HG02623 (cell line): ENCODE data around the gene ANGEL1.
A peak's percentile ranks its signal among the peaks of the same experiment; 100 is the strongest.

Source experiments
- ATAC-seq: cut with Tn5 transposase; IDR thresholded peaks from one replicate; pipeline ENCODE4 v1.9.1; 2021; ENCODE audit warnings: moderate library complexity; ENCODE audit not compliant: unreplicated experiment

The ANGEL1 gene

GRCh38 chr14:76826122-76826521, 13.4 kb upstream of the ANGEL1 start, which contains the start of gene LRRC74A:
Gene LRRC74A, plus strand, starts transcription at chr14:76826408. Its CDS starts 290 bp downstream, at chr14:76826698.
- no peak for ATAC-seq

DNA sequence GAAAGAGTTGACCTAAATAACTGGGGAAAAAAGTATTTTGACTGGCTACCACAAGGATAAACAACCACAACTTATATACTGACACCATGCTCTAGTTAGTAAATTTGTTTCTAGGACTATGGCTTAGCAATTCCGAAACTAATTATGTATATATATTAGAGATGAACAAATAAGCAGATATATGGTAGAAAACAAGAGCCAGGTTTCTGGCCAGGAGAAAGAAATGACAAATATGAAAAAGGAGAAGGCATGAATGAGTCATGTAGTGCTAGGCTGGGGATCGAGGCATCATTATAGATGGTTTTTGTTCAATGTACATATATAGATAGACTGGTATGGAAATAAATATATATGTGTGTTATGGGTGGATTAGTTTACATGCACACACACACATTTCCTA, 8.0 kb upstream of the ANGEL1 start:
- ATAC-seq: no peak

GRCh38 chr14:76814726-76815645, 2.3 kb upstream of the ANGEL1 start:
- ATAC-seq: no peak

DNA sequence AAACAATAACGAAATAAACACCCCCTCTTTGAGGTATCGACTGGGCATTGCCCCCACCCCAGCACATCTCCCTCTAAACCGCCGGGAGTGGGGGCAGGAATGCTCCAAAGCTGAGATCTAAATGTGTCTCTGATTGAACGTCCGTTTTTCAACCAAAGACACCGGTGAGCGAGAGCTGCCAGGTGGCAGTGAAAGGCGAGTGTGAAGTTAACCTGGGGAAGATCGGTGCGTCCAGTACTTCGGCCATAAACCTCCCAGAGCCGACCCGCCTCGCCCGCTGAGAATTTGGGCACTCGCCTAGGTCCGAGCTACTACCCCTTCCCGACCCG, 625 bp downstream of the ANGEL1 start:
- peak; percentile 14 for ATAC-seq

GRCh38 chr14:76811561-76811960, 1.1 kb downstream of the ANGEL1 start:
- no peak for ATAC-seq

- ATAC-seq: no peak
Observed at GRCh38 chr14:76810953-76811400, 1.7 kb downstream of the ANGEL1 start.

DNA sequence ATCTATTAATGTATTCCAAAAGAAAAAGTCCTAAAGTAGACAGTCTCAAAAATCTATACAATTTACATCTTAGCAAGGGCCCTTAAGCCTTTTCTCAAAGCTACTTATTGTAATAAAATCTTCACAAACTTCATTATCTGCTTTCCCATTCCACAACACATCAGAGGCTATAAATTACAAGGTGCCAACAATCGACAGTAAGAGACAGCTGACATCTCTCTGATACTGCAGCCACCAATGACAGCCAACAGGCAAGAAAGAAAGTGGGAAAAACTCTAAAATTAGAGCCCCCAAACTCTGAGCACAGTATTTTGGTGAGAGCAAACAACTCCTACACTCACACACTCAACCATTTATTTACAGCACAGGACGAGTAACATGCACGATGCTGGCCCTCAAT, 2.2 kb downstream of the ANGEL1 start:
- ATAC-seq: no peak

DNA sequence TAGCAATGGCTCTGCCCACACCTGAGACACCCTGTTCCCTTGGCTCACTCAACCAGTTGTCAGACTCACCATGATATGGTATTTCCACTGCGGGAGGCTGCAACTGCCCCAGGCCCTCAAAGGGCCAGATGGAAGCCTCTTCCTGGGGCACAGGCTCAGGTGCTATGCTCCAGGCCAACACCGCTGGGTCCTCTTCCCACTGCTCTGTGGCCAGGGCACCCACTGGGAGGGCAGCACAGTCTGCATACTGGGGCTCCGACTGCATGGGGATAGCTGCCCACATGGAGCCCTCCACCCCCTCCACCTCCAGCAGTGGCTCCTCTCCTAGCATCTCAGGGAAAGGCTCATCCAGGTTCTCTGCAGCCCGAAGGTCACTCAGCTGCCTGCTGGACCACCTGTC, 3.7 kb downstream of the ANGEL1 start:
- ATAC-seq: no peak

DNA sequence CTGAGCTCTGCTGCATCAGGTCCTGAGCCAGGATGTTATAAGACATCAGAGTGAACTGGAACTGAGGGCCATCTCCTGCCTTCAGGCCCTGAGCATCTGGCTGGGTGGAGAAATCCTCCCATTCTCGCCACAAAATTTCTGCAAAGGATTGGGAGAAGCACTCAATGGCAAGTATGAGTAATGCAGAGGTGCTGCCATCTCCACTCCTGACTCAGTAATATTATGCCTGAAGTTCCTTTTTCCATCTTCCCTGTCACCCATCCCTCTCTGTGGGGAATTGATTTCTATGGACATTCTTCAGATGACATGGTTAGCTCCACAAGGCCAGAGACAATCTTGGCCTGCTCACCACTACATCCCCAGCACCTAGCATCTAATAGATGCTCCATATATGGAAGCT, 4.7 kb downstream of the ANGEL1 start:
- no peak for ATAC-seq

DNA sequence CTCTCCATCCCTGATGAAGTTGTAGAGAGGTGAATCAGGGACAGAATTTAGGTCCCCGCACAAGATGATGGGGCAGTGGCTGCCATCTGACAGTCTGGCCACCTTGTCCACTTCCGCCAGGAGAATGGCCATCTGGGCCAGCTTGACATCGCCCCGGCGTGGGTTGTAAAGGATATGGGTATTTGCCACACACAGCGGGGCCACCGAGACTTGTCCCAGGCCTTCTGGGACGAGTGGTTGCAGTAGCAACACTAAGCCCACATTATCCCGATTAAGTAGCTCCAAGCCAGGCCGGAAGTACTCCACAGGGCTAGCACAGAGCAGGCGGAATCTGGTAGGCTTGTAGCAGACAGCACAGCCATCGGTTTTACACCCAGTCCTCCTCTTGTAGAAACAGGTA, 6.2 kb downstream of the ANGEL1 start:
- no peak for ATAC-seq

- no peak for ATAC-seq
Observed at GRCh38 chr14:76793956-76794355, 18.7 kb downstream of the ANGEL1 start.

DNA sequence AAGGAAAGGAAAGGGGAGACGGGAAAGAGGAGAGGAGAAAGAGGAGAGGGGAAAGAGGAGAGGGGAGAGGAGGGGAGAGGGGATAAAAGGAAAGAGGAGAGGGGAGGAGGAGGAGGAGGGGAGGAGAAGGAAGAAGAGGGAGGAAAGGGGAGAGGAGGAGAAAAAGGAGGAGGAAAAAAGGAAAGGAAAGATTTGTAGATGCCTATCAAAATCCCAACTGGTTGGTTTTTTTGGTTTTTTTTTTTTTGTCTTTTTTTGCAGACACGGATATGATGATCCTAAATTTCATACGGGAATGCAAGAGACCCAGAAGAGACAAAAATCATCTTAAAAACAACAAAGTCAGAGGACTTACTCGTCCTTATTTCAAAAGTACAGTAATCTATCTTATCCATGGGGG, 19.4 kb downstream of the ANGEL1 start:
- ATAC-seq: no peak

GRCh38 chr14:76792422-76792821, 20.3 kb downstream of the ANGEL1 start:
- no peak for ATAC-seq

DNA sequence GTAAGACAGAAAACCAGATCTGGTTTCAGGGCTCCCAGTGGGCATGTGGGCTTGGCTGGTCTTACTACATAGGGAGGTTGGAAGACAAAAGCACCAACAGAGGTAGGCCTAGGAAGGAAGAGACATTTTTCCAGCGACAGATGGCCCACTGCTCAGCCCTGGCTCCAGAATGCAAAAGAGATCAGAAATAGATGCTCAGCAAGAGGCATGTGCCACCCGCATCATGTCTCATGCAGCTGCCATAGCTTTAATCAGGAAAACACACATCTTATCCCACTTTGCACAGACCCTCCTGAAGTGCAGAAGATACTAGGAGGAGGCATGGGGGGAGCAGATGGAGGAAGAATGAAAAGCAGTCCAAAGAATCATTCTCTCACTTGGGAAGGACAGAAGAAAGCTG, 26.1 kb downstream of the ANGEL1 start:
- ATAC-seq: no peak

DNA sequence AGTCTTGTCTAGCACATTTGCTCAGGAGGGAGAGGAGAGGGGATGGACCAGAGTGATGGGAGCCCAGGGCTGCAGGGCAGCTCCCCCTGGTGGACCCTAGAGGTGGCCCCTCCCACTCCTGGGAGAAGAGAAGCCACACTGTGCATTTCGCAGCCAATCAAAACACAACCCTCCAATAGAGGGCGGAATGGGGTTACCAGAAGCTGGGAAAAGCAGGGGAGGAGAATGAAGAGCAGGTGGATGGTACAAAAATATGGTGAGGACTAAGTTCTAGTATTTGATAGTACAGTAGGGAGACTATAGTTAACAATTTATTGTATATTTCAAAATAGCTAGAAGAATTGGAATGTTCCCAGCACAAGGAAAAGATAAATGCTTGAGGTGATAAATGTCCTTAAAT, 27.8 kb downstream of the ANGEL1 start:
- peak; percentile 53 for ATAC-seq

DNA sequence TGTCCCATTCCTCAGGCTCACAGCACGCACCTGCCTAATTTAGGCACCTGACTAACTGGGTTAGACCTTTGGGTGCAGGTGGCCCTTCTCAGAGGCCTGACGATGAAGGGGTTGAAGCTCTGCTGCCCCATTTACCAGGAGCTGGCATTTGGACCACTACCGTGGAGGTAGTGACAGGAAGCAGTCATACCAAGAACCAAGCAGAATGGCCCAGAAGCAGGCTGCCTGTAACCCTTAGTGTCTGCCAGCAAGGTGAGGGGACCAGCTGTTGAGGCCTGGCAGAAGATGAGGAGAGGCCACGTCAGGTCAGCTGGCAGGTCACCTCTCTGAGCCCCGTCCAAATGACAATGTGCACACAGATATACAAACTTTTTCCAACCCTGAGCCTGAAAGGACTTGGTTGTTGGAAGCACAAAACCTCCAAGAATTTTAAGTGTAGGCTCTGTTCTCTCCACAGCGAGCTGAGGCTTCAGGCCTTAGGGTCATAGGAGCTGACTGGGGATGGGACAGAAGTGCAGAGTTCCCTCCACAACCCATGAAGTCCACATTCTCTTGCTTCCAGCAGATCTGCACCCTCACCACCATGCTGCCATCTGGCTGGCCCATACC, 28.3 kb downstream of the ANGEL1 start:
- no peak for ATAC-seq

- ATAC-seq: no peak
Observed at GRCh38 chr14:76782885-76783566, 29.7 kb downstream of the ANGEL1 start.

DNA sequence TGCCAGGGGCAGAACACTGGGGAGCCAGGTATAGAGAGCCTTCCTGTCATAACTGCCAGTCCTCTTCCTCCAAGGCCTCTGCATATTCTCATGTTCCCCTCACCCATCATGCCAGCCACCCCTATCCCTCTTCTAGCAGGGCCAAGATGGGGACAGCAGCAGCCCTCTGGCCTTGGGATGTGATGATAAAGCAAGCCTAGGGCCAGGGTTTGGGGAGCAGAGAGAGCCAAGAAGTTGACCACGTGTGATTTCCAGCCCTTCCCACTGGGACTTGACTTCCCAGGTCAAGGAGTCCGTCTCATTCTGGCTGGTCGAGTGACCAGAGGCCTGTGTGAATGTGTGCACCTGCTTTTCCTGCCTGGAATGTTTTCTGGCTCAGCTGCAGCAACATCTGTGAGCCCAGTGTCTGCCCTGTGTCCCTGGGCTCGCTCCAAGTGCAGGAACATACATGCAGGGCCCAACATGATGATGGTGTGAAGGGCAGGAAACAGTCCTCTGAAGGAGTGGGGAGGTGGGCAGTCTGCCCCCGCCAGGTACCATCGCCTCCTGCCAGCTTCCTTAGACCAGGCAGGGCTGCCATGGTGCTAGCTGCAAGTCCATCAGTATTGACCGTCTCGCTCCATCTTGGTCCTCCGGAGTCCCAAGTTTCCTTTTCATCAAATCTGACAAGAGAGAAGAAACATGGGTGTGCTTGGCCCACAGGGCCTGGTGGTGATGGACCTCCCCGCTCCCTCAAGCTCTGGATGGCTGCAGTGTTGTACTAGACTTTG, 30.4 kb downstream of the ANGEL1 start:
- ATAC-seq: no peak

DNA sequence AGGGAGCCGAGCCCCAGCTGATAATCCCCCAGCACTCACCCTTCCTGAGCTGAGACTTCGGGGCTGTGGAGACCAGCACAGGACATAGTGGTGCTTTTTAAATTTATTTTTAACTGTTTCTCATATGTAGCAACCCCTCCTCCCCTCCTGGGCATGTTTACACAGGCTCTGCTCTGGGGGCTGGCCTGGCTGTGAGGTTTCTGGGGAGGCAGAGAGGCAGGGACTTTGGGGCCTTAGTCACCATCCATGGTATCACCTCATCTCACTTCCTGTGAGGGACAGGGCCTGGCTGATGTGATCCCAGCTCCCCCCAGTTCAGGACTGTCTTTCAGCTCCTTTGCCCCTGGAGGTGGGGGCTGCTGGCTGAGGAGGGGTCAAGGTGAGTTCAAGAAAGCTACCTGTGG, 31.0 kb downstream of the ANGEL1 start:
- ATAC-seq: no peak

DNA sequence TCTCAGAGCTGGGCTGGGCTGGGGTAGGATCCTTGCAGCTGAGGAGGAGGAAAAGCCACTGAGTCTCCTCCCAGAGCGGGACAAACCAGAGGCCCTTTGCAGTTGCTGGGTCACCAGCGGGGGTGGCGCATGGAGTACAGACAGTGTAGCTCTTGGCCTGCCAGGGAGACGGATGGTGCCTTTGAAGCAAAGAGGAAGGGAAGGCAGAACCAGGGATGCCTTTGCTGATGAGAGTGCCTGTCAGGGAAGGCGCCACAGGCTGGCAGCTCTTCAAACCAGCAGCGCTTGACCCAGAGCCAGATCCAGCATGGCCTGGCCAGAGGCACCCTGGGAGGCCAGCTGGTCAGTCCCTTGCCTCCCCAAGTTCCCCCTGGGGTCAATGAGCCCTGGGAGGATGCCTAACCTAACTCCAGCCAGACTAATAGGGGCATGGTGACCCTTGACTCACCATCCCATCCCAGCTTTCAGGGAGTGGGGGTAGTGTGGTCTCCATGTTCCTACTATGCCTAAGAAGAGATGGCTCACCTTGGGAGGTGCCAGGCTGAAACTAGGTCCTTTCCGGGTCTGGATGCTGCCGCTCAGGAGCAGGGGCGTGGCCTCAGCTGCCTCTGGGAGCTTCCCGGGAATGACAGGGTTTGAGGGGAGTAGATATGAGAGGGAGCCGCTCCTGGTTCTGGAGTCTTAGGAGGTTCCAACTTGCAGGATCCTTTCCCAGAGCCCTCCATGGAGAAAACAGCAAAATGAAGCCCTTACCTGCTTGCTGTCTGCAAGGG, 31.6 kb downstream of the ANGEL1 start:
- no peak for ATAC-seq
